Upper lobe of right lung (tissue), 1 donor: ENCODE measurements around the gene SLC16A11. TPM values are rescaled to one million over a fixed set of nuclear protein-coding genes. Genes with fewer than 3 reads are reported as not detected.
"Not testable (repeated sequence)": the region's sequence is repeated elsewhere in the genome, so short reads cannot be mapped to it uniquely, and the experiment has no call there.

ENCODE experiments used
- ATAC-seq: fragments of 200-7000 bp; cut with Tn5 transposase; one replicate; pipeline ENCODE4 v1.9.1; 2020; ENCODE audit warnings: mild to moderate bottlenecking, moderate library complexity
- DNase-seq: peaks from one replicate; pipeline ENCODE4 v3.0.0-alpha.2; 2020
- H3K27ac ChIP-seq: fragments of 200-600 bp; one replicate; pipeline ENCODE4 v1.8.0; 2022
- H3K27me3 ChIP-seq: fragments of 200-600 bp; one replicate; pipeline ENCODE4 v1.8.0; 2022; ENCODE audit warnings: mild to moderate bottlenecking
- H3K36me3 ChIP-seq: fragments of 200-600 bp; one replicate; pipeline ENCODE4 v1.8.0; 2022
- H3K4me1 ChIP-seq: fragments of 200-600 bp; one replicate; pipeline ENCODE4 v1.8.0; 2022
- H3K4me3 ChIP-seq: fragments of 200-600 bp; one replicate; pipeline ENCODE4 v1.8.0; 2022; ENCODE audit warnings: mild to moderate bottlenecking
- H3K9me3 ChIP-seq: fragments of 200-600 bp; one replicate; pipeline ENCODE4 v1.8.0; 2022
- intact Hi-C: fragments of 100-400 bp; cut with DNase I; formaldehyde crosslinking; loops from one replicate; pipeline ENCODE4 v1.11.0; 2022
- total RNA-seq: library from RNA; stranded (reverse); fragmentation: NEBNext Ultra II Directional; extraction: Animal tissue kit (Norgen Biotek cat#: 25700); gene quantifications from one replicate; pipeline ENCODE4 v1.2.1, GENCODE V29; 2021
- TF ChIP-seq, protein P1 (sequence below): fragments of 200-600 bp; IDR thresholded peaks from one replicate; pipeline ENCODE4 v1.8.0; 2022; ENCODE audit warnings: antibody characterized with exemption
- donor health status: DM: no; HTN: yes; CAD: no; lungs with severe emphysema.

Gene SLC16A11
- total RNA-seq, 1 donor from 2014 or later = 6.8 TPM

DNA sequence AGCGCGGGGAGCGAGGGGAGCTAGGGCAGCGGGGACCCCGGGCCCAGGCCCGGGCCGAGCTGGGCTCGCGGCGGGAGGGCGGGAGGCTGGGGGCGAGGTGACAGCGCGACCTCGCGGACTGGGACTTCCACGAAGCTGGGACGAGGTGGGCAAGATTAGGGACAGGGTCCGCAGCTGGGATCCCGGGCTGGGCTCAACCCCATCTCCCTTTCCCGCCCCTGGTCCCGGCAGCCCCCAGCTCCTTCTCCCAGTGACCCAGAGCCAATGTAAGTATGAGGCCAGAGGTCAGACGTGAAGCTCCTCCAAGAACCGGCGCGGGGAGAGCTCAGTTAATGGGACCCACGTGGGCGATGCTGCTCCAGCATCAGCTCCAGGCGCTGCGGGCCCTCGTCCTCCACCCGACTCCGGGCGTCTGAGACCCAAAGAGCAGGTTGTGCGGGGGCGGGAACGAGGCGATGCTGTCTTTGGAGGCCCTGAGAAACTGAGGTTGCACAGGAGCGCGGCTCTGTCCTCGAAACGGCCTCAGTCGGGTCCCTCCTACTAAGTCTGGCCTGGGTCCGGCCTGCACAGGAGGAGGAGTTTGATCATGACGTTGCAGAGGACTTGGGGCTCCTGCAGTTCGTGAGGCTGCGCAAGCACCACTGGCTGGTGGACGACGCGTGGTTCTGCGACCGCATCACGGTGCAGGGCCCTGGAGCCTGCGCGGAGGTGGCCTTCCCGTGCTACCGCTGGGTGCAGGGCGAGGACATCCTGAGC lies 47.5 kb downstream of the SLC16A11 start:
- peaks cover 3% of the 10 kb centered on the region for H3K4me1 ChIP-seq
- peaks cover 17% of the 10 kb centered on the region for H3K36me3 ChIP-seq
- intact Hi-C loops = no loop called here
- TF ChIP-seq, protein P1, sequence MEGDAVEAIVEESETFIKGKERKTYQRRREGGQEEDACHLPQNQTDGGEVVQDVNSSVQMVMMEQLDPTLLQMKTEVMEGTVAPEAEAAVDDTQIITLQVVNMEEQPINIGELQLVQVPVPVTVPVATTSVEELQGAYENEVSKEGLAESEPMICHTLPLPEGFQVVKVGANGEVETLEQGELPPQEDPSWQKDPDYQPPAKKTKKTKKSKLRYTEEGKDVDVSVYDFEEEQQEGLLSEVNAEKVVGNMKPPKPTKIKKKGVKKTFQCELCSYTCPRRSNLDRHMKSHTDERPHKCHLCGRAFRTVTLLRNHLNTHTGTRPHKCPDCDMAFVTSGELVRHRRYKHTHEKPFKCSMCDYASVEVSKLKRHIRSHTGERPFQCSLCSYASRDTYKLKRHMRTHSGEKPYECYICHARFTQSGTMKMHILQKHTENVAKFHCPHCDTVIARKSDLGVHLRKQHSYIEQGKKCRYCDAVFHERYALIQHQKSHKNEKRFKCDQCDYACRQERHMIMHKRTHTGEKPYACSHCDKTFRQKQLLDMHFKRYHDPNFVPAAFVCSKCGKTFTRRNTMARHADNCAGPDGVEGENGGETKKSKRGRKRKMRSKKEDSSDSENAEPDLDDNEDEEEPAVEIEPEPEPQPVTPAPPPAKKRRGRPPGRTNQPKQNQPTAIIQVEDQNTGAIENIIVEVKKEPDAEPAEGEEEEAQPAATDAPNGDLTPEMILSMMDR = no peak
- no peaks in the 10 kb centered on the region for H3K27me3 ChIP-seq
- H3K4me3 ChIP-seq = no peak overlapping the region
- ATAC-seq = peak; percentile 4
- DNase-seq = no peak
- no peaks in the 10 kb centered on the region for H3K9me3 ChIP-seq
- no peak overlapping the region for H3K27ac ChIP-seq

DNA sequence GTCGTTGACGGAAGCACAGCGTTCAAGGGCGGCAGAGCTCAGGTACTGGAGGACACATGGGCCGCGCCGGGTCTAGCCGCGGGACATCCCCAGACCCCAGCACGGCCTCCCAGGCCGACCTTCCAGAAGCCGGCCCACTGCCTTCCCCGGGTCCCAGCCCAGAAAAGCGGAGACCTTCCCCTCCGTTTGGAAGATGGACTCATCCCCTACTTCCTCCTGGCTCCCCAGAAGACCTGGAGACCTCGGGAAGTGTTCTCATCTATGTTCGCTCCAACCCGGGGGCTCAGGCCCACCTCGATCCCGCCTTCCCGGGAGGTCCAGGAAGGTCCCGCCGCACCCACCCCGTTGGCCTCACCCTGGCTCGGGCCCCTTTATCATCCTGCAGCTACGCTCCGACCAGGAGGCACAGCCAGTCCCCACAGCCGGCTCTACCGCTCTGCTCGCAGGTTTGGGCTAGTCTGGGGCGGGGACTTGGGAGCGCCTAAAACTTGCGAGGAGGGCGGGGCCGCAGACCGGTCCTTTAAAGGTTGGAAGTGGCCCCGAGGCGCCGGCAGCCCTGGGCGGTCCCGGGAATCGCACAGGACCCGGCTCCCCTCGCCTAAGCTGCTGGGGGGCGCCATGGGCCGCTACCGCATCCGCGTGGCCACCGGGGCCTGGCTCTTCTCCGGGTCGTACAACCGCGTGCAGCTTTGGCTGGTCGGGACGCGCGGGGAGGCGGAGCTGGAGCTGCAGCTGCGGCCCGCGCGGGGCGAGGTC lies 48.2 kb downstream of the SLC16A11 start, which contains the start of gene ALOX12:
TSS of gene ALOX12 (plus strand) at position 550 of the 756 bp plus-strand sequence. CDS start at position 619, 69 bp downstream.
- H3K36me3 ChIP-seq = peaks cover 10% of the 10 kb centered on the region
- intact Hi-C loops = no loop called here
- H3K27me3 ChIP-seq = no peaks in the 10 kb centered on the region
- peaks cover 3% of the 10 kb centered on the region for H3K4me1 ChIP-seq
- H3K9me3 ChIP-seq = no peaks in the 10 kb centered on the region
- TF ChIP-seq, protein P1 = no peak
- peak within 1 kb of the TSS; percentile 19 for H3K4me3 ChIP-seq
- no peak within 1 kb of the TSS for H3K27ac ChIP-seq
- DNase-seq (no peak), ATAC-seq (peak; percentile 74)

- intact Hi-C loops = no loop called here
- ATAC-seq (no peak), DNase-seq (no peak)
- Histone ChIP-seq H3K36me3 (peaks cover 6% of the 10 kb centered on the region), H3K4me3 (no peak overlapping the region), H3K27ac (no peak overlapping the region), H3K4me1 (peaks cover 3% of the 10 kb centered on the region), H3K27me3 (no peaks in the 10 kb centered on the region), H3K9me3 (no peaks in the 10 kb centered on the region)
- TF ChIP-seq, protein P1 = no peak
These were observed 49.1 kb downstream of the SLC16A11 start for GRCh38 chr17:6994666-6995256.

DNA sequence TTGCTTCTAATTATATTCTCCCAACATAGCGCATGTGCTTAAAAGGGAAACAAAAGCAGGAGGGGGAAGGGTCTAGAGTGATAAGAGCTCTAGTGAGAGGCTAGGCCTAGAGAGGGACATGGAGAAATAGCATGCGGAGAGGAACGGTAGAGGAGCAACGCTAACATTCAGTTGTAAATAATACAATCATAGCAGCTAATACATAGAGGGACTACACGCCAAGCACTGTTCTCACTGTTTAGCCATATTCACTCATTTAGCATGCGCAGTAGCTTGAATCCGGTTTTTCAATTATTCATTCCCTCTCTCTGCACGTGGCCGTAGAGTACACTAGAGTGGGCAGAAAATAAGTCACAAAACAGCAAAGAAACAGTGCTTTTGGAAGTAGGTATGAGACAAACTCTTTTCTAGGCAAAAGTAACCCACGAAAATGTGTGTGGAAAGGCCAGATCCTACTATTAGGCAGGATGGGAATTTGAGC lies 49.7 kb downstream of the SLC16A11 start:
- TF ChIP-seq, protein P1 = no peak
- Histone ChIP-seq H3K36me3 (no peaks in the 10 kb centered on the region), H3K27me3 (no peaks in the 10 kb centered on the region), H3K4me3 (no peak overlapping the region), H3K27ac (no peak overlapping the region), H3K9me3 (no peaks in the 10 kb centered on the region), H3K4me1 (peaks cover 3% of the 10 kb centered on the region)
- ATAC-seq (no peak), DNase-seq (no peak)
- intact Hi-C loops = no loop called here

GRCh38 chr17:6993613-6994056 lies 50.3 kb downstream of the SLC16A11 start:
- DNase-seq, H3K27ac ChIP-seq, H3K27me3 ChIP-seq, intact Hi-C loops, ATAC-seq, H3K4me1 ChIP-seq, H3K9me3 ChIP-seq, H3K4me3 ChIP-seq, H3K36me3 ChIP-seq: not testable (repeated sequence)

Other genes starting within 250 kb of the SLC16A11 start
- not detected for gene TEKT1, start 212.4 kb downstream of the SLC16A11 start, total RNA-seq
- gene ALOX12, start 48.0 kb downstream of the SLC16A11 start, total RNA-seq = 0.17 TPM
- 284 TPM for gene RNASEK, start 31.5 kb downstream of the SLC16A11 start, total RNA-seq
- gene BCL6B, start 21.0 kb downstream of the SLC16A11 start, total RNA-seq = 42.6 TPM
- 10.1 TPM for gene SLC16A13, start 8.1 kb downstream of the SLC16A11 start, total RNA-seq
- 12.6 TPM for gene CLEC10A, start 36.2 kb upstream of the SLC16A11 start, total RNA-seq
- gene ASGR2, start 70.7 kb upstream of the SLC16A11 start, total RNA-seq = 1.3 TPM
- gene ASGR1, start 135.3 kb upstream of the SLC16A11 start, total RNA-seq = 4.3 TPM
- gene DLG4, start 175.7 kb upstream of the SLC16A11 start, total RNA-seq = 30.7 TPM
- 544 TPM for gene ACADVL, start 175.8 kb upstream of the SLC16A11 start, total RNA-seq
- gene DVL2, start 190.4 kb upstream of the SLC16A11 start, total RNA-seq = 41.0 TPM
- gene PHF23, start 195.4 kb upstream of the SLC16A11 start, total RNA-seq = 36.9 TPM
- gene GABARAP, start 198.4 kb upstream of the SLC16A11 start, total RNA-seq = 547 TPM
- 141 TPM for gene CTDNEP1, start 207.6 kb upstream of the SLC16A11 start, total RNA-seq
- 35.0 TPM for gene ELP5, start 208.1 kb upstream of the SLC16A11 start, total RNA-seq
- gene CLDN7, start 218.4 kb upstream of the SLC16A11 start, total RNA-seq = 117 TPM
- gene SLC2A4, start 237.6 kb upstream of the SLC16A11 start, total RNA-seq = 1.6 TPM